Aorta (tissue), 5 donors: Measurements from ENCODE around the gene CYP2F1. TPM values are rescaled to one million over a fixed set of nuclear protein-coding genes. Genes with fewer than 3 reads are reported as not detected.

ENCODE experiments used
- ATAC-seq: fragments of 200-7000 bp; cut with Tn5 transposase; one replicate; pipeline ENCODE4 v1.9.1; 2022; ENCODE audit warnings: moderate library complexity; ENCODE audit not compliant: low FRiP score
- DNase-seq, 2 donors: peaks; one replicate each; pipeline ENCODE4 v3.0.0-alpha.2; 2020
- H3K27ac ChIP-seq, 2 donors: one replicate each; pipeline ENCODE4 v1.5.1; 2013; ENCODE audit warnings: low read length in 2 of 2, mild to moderate bottlenecking in 2 of 2, moderate library complexity in 2 of 2, control low read depth in 1 of 2, inconsistent platforms in 1 of 2, low read depth in 1 of 2
- H3K27me3 ChIP-seq, 2 donors: one replicate each; pipeline ENCODE4 v1.6.1; 2013; ENCODE audit warnings: control low read depth in 1 of 2, low read length in 1 of 2, mild to moderate bottlenecking in 1 of 2, moderate library complexity in 1 of 2; ENCODE audit not compliant: insufficient read depth in 2 of 2, control insufficient read depth in 1 of 2
- H3K36me3 ChIP-seq, 2 donors: one replicate each; pipeline ENCODE4 v1.6.1; 2013; ENCODE audit warnings: control low read depth in 1 of 2, low read length in 1 of 2, mild to moderate bottlenecking in 1 of 2; ENCODE audit not compliant: insufficient read depth in 2 of 2, control insufficient read depth in 1 of 2
- H3K4me1 ChIP-seq, 2 donors: one replicate each; pipeline ENCODE4 v1.6.1; 2013; ENCODE audit warnings: low read length in 2 of 2, control low read depth in 1 of 2, mild to moderate bottlenecking in 1 of 2, moderate library complexity in 1 of 2; ENCODE audit not compliant: insufficient read depth in 2 of 2, control insufficient read depth in 1 of 2
- H3K4me3 ChIP-seq, 2 donors: one replicate each; pipeline ENCODE4 v1.5.1; 2013; ENCODE audit warnings: low read length in 2 of 2, control low read depth in 1 of 2, mild to moderate bottlenecking in 1 of 2
- H3K9me3 ChIP-seq: one replicate; pipeline ENCODE4 v1.6.1; 2013; ENCODE audit warnings: mild to moderate bottlenecking, low read length; ENCODE audit not compliant: control insufficient read depth
- WGBS, 2 donors: extraction: QIAGEN DNeasy Blood & Tissue Kit; methylation state at CpG; one replicate each; pipeline ENCODE4 v1.1.7; 2013; 5-methylcytosine and 5-hydroxymethylcytosine counted together
- intact Hi-C, 2 donors: fragments of 100-400 bp; cut with DNase I; formaldehyde crosslinking; loops; one replicate each; pipeline versions ENCODE4 v1.14.2 to v1.15.0; 2022
- polyA plus RNA-seq, 2 donors: library from polyadenylated mRNA; stranded (reverse); fragments of 200-250 nt; gene quantifications; one replicate each; pipeline ENCODE4 v1.2.3, GENCODE V29; 2013
- total RNA-seq, 2 donors: library from RNA; stranded (reverse); fragmentation: NEBNext Ultra II Directional; extraction: Animal tissue kit (Norgen Biotek cat#: 25700); gene quantifications; one replicate each; pipeline ENCODE4 v1.2.1, GENCODE V29; 2021
- donor health status: healthy with polysubstance abuse.
- donor health status: Bipolar disorder and iron deficiency.
- donor health status: DM: no; HTN: no; CAD: no.
- donor health status: DM: no; HTN: no; CAD: no.
- donor health status: DM: yes; HTN: yes; CAD: no.

CYP2F1 gene
- total and polyA plus RNA-seq, 4 donors = not detected

- 70 to 74% methylated on average over 2 of the region's 2 CpGs for WGBS, 2 donors
- no peak overlapping the region for H3K27ac ChIP-seq
- H3K36me3 ChIP-seq = no peaks in the 10 kb centered on the region
- peaks cover 2% of the 10 kb centered on the region for H3K9me3 ChIP-seq
- ATAC-seq (no peak), DNase-seq (no peak)
- no peak overlapping the region for H3K4me3 ChIP-seq
- intact Hi-C loops = no loop called here
- H3K4me1 ChIP-seq = no peaks in the 10 kb centered on the region
- no peaks in the 10 kb centered on the region for H3K27me3 ChIP-seq
These were observed 42.0 kb downstream of the CYP2F1 start for GRCh38 chr19:41156207-41156606.

GRCh38 chr19:41159881-41160280, 45.6 kb downstream of the CYP2F1 start:
- intact Hi-C loops = no loop called here
- H3K4me3 ChIP-seq = no peak overlapping the region
- ATAC-seq = no peak
- H3K36me3 ChIP-seq = no peaks in the 10 kb centered on the region
- H3K27ac ChIP-seq = no peak overlapping the region
- peaks cover 2% of the 10 kb centered on the region for H3K9me3 ChIP-seq
- DNase-seq = no peak
- 83 to 89% methylated on average over 2 of the region's 2 CpGs for WGBS, 2 donors
- no peaks in the 10 kb centered on the region for H3K27me3 ChIP-seq
- H3K4me1 ChIP-seq = no peaks in the 10 kb centered on the region

DNA sequence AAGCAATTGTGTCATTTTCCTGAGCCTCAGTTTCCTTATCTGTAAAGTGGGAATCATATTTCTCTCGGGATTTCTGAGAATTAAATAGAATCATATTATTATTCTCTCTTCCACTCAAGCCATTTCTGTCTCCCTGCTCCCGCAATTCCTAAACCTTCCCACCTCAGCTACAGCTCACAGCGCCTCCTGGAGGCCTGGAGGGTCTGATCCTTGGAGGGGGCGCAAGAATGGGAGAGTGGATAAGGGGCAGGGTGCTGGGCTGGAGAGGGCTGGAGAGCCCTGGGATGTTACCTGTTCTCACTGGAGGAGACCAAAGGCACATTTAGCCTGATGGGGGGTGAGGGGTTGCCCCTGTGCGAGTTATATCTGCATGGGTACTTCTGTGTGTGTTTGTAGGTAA, 47.7 kb downstream of the CYP2F1 start:
- Histone ChIP-seq H3K9me3 (no peaks in the 10 kb centered on the region), H3K27me3 (no peaks in the 10 kb centered on the region), H3K4me3 (no peak overlapping the region), H3K36me3 (no peaks in the 10 kb centered on the region), H3K27ac (no peak overlapping the region), H3K4me1 (no peaks in the 10 kb centered on the region)
- DNase-seq = no peak
- WGBS, 2 donors = 92 to 93% methylated on average over 5 of the region's 5 CpGs
- intact Hi-C loops = no loop called here
- no peak for ATAC-seq

GRCh38 chr19:41166944-41167804, 52.9 kb downstream of the CYP2F1 start:
- WGBS, 2 donors = 88% methylated on average over 14 of the region's 14 CpGs
- Histone ChIP-seq H3K4me3 (no peak overlapping the region), H3K36me3 (no peaks in the 10 kb centered on the region), H3K9me3 (no peaks in the 10 kb centered on the region), H3K27me3 (no peaks in the 10 kb centered on the region), H3K4me1 (no peaks in the 10 kb centered on the region), H3K27ac (no peak overlapping the region)
- intact Hi-C loops = no loop called here
- no peak for DNase-seq
- no peak for ATAC-seq

DNA sequence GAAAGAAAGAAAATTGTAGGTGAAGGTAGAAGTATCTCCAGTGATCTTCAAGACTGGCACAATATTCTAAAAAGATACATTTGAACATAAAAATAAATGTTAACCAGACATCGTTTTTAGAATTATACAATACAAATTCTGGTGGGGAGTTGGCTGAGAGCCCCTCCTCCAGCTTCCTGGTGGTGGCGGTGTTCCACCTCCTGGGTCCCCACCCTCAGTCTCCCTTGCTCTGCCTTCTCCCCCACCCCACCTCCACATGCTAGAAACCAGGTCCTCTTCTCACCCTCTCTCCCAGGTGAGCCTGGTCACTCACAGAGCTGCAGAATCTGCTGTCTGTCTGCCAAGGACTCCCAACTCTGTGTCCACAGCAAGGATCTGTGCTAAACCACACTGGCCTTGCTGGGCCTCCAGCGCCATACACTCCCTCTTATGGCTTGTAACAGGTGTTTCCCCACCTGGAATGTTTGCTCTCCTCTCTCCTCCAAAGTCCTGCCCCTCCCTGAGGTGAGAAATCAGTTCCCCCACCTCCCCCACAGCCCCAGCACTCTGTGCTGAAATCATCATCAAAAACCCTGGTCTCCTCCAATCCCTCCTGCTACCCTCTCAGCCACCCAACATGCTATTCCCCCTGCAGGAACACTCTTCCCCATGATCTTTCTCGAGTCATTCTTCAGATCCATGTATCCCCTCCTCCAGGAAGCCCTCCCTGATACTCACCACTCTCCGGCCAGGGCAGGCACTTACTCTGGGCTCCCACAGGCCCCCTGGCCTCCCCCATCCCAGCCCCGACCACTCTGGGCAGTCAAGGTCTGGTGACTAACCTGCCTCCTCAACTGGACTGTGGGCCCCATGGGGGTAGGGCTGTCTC, 58.3 kb downstream of the CYP2F1 start:
- no peaks in the 10 kb centered on the region for H3K36me3 ChIP-seq
- no peaks in the 10 kb centered on the region for H3K9me3 ChIP-seq
- H3K27ac ChIP-seq = no peak overlapping the region
- H3K4me3 ChIP-seq = no peak overlapping the region
- no peaks in the 10 kb centered on the region for H3K27me3 ChIP-seq
- WGBS, 2 donors = 58 to 70% methylated on average over 6 of the region's 6 CpGs
- intact Hi-C loops = no loop called here
- no peaks in the 10 kb centered on the region for H3K4me1 ChIP-seq
- ATAC-seq = no peak
- DNase-seq = no peak

- intact Hi-C loops = no loop called here
- Histone ChIP-seq H3K4me3 (no peak overlapping the region), H3K36me3 (no peaks in the 10 kb centered on the region), H3K9me3 (no peaks in the 10 kb centered on the region), H3K27me3 (no peaks in the 10 kb centered on the region), H3K27ac (no peak overlapping the region), H3K4me1 (no peaks in the 10 kb centered on the region)
- WGBS, 2 donors = 89% methylated on average over 15 of the region's 15 CpGs
- ATAC-seq = no peak
- DNase-seq = no peak
These were observed 60.2 kb downstream of the CYP2F1 start for GRCh38 chr19:41174297-41174928.

DNA sequence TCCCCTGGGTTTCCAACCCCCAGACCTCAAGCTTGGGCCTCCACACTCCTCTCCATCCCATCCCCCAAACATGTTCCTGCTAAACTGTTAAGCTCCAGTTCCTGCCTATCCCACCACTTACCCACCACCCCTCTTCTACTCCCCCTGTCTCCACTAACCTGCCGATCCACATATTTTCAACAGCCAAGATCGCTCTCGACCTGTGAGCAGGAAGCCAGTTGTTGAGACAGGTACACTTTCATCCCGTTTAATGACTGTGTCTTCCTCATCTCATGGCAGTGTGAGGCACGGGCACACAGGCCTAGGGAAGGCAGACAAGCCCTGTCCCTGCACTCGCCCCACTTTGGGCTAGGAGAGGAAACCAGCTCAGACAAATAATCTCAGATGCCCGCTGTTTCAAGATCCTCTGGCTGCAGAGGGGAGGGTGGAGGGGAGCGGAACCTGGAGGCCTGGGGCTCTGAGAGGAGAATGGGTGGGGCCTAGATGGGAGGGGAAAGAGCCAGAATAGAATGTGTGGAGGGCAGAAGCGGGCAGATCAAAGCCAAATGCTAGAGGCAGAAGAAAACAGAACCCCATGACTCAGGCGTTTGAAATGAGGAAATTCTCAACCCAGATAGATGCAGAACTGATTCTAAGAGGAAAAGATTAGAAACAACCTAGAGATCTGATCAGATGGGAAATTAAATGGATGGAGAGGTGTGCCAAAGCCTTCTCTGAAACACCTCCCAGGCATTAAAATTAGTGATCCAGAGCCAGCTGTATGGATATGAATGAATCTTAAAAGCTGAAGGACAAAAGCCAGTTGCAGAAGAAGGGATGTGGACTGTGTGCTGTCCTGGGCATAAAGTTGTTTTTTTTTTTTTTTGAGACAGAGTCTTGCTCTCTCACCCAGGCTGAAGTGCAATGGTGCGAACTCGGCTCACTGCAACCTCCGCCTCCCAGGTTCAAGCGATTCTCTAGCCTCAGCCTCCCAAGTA, 61.9 kb downstream of the CYP2F1 start:
- 38% methylated on average over 14 of the region's 14 CpGs for WGBS, 2 donors
- Histone ChIP-seq H3K36me3 (no peaks in the 10 kb centered on the region), H3K9me3 (no peaks in the 10 kb centered on the region), H3K27ac (no peak overlapping the region), H3K27me3 (no peaks in the 10 kb centered on the region), H3K4me1 (no peaks in the 10 kb centered on the region), H3K4me3 (no peak overlapping the region)
- intact Hi-C loops = no loop called here
- ATAC-seq (peak; percentile 66), DNase-seq (peak in 1 of 2 donors; percentile 81)
